ENCODE results near the gene RAB20.
"Not testable (repeated sequence)": the region's sequence is repeated elsewhere in the genome, so short reads cannot be mapped to it uniquely, and the experiment has no call there.

The RAB20 gene

DNA sequence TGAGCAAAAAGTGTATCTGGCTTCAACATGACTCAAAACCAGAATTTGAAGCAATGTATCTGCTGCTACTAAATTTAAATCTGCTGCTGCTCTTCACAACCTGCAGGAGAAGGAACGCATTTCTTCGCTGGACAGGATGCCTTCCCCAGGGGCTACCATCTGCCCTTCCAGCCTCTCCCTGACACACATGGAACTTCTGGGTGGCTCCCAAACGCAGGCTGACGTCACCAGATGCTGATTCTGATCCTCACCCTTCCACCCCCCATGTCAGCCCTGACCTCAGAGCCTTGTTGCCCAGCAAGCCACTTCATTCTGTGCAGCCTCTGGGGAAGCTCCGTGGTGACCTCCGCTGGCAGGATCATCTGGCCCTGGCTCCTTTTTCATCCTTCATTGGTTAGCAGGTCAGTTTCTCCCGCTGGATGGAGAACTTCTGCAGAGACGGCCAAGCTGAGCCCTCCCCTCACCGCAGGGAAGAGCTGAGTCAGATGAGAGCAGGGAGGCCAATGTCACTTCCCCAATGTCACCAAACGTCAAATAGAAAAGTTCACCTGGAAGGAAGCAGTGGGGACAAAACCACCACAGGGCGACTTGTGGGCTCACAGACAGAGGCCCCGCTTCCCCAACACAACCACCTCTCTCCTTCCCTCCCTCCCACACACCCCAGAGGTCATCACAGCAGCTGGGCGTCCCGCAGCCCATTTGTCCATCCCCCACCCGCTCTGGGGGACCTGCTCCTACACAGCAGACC, 14.0 kb upstream of the RAB20 start:
- no peak for DNase-seq (ENCODE audit: low spot score)

DNA sequence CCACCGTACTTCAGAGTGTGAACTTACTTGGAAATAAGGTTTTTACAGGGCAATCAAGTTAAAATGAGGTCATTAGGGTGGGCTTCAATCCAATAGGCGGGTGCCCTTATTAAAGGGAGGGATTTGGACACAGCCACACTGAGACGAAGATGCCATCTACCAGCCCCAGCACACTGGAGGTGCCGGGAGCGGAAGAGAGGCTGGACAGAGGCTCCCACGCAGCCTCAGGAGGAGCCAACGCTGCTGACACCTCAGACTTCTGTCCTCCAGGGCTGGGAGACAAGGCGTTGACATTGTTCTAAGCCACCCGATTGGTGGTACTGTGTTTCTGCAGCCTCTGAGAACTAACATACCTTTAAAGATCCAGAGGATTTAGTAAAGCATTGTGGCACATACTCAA, 12.6 kb upstream of the RAB20 start:
- DNase-seq (ENCODE audit: low spot score) = no peak

DNA sequence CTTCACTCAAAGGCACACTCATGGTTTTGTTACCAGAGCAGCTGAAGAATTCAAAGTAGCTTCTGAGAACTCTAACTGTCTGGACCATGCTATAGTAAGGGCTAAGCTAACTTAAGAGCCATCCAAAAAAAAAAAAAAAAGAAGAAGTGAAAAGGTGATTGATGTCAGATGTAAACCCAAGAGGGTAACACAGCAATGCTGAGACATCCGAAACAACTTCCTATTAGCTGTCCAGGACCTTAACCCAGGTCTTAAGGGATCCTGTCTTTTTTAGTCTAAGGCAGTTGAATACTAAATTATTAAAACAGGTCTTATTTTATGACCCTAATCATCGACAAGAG, 11.2 kb upstream of the RAB20 start:
- DNase-seq (ENCODE audit: low spot score) = no peak

DNA sequence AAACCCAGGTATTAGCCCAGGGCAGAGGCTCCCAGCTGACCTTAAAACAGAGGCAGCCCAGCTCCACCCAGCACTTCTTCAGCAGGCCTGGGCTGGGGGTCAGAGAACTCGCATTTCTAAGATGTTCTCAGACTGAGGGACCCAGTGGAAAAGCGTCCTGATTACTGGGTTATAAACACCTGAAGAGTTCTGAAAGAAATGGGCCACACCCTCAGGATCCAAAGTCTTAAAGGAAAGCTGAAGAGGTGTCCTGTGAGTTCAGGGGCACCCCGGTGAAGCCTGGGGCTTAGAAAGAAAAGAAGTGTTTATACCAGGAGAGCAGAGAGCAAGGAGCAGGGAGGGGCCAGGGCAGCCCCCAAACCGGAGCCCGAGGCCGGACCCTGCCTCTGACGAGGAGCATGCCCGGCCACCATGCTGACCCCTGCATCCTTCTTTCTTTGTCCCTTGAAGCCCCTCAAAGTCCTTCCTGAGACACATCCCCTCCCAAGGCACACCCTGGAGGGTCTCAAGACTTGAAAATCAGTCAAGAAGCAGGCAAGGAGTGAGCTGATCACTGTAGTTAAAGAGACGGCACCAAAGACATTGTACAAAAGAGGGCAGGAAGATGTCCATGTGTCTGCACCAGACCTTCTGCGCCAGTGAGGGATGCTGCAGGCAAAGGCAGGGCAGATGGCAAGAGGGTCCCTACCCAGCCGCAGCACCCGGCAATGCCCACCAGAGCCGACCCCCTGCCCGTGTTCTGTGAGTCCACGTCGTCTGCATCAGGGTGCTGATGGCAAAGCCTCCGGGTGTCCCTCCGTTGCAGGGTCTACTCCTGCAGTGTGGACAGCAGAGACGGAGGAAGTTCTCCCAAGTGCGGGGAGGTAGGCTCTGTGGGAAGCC, 10.6 kb upstream of the RAB20 start:
- DNase-seq (ENCODE audit: low spot score) = no peak

DNA sequence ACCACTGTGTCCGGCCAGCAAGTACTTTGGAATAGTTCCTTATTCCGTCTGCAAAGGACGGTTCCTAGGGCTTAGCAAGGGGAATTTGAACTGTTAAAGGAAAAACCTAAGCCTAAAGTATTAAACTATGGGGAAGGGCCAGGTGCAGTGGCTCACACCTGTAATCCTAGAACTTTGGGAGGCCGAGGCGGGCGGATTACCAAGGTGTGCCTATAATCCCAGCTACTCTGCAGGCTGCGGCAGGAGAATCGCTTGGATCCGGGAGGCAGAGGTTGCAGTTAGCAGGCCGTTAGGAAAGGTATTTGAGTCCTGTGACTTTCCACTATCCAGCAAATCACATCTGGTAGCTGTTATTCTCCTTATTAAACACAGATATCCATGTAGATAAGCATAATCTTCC, 9.4 kb upstream of the RAB20 start:
- no peak for DNase-seq (ENCODE audit: low spot score)

DNA sequence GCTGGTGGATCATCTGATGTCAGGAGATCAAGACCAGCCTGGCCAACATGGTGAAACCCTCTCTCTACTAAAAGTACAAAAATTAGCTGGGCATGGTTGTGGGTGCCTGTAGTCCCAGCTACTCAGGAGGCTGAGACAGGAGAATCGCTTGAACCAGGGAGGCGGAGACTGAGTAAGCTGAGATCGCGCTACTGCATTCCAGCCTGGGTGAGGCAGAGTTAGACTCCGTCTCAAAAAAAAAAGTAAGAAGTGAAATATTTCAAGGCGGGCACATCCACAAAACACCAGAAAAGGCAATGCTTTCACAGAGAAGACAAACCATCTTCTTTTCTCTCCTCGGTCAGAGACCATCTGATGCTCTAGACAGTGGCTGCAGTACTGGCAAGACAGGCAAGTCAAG, 8.4 kb upstream of the RAB20 start:
- DNase-seq (ENCODE audit: low spot score) = not testable (repeated sequence)

DNA sequence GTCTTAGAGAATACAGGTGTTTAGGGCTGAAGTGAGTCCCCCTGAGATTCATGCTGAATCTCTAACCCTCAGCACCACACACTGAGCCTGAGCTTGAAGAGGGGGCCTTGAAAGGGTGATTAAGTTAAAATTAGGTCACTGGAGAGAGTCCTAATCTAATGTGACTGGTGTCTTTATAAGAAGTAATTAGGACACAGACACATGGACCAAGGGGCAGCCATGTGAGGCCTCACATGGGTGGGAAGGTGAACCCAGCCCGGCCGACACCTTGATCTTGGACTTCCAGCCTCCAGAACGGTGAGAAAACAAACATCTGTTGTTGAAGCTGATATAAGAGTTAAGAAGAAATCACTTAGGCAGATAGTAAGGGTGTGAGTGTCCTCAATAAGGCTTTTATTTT, 7.1 kb upstream of the RAB20 start:
- DNase-seq (ENCODE audit: low spot score) = no peak

DNA sequence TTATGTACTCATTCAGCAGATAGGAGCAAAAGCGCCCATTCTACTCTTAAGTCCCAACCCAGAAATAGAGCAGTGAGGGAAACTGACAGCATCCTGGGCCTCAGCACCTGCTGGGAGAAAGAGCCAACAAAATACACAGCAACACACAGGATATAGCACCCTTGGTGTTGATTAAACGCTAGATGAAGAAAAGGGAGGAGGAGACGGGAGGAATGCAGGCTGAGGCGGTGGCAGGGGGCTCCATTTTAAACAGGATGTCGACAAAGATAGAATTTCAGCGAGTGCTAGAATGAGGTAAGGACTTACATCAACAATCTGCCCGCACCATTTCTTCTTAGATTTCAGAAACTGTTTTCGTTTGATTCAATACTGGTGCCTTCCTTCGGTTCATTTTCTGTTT, 4.6 kb upstream of the RAB20 start:
- no peak for DNase-seq (ENCODE audit: low spot score)

DNA sequence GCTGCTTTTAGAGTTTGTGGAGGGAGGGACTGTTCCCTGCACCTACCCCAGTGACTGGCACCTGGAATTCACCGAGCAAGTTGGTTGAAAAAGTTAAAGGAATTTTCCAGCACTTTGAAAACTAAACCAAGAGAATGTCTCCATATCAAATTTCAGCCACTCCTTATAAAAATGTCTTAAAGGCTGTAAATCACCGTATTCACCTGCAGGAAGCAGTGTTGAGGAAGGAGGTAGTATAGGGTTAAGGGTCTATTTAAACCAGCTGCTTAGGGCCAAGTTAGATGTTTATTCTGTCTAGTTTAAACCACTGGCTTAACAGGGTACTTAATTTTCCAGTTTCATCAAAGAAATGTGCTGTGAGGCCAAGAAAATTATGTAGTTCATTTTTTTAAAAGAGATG, 3.8 kb upstream of the RAB20 start:
- no peak for DNase-seq (ENCODE audit: low spot score)

DNA sequence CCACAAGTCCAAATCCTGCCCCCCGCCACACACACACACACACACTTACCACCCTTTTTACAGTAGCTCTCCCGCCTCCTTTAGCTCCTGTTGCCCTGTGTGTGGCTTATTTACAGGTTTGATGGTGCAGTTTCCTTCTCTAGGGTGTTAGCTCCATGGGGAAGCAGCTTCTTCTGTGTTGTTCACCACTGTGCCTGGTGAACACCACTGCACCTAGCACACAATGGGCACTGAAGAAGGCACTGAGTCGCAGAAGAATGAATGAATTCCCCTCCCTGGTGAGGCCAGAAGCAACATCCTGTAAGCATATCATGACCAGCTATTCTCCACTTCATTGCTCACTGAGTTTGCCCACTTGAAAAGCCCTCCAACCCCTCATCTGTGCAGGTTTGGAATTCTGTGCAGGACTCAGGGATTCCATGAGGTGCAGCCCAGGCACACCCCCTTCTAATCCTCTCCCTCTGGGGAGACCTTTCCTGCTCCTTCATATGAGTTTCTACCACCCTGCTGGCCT, 3.0 kb upstream of the RAB20 start:
- no peak for DNase-seq (ENCODE audit: low spot score)

DNA sequence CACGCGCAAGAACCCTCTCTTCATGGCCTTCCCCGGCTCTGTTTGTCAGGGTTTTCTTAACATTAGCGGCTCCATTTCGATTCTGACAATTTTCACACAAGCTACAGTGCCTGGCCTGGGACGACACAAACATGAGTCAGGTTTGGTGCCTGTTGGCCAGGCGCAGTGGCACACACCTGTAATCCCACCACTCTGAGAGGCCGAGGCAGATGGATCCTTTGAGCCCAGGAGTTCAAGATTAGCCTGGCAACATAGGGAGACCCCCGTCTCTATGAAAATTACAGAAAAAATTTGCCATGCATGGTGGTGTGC, 1.9 kb upstream of the RAB20 start:
- DNase-seq (ENCODE audit: low spot score) = no peak

DNA sequence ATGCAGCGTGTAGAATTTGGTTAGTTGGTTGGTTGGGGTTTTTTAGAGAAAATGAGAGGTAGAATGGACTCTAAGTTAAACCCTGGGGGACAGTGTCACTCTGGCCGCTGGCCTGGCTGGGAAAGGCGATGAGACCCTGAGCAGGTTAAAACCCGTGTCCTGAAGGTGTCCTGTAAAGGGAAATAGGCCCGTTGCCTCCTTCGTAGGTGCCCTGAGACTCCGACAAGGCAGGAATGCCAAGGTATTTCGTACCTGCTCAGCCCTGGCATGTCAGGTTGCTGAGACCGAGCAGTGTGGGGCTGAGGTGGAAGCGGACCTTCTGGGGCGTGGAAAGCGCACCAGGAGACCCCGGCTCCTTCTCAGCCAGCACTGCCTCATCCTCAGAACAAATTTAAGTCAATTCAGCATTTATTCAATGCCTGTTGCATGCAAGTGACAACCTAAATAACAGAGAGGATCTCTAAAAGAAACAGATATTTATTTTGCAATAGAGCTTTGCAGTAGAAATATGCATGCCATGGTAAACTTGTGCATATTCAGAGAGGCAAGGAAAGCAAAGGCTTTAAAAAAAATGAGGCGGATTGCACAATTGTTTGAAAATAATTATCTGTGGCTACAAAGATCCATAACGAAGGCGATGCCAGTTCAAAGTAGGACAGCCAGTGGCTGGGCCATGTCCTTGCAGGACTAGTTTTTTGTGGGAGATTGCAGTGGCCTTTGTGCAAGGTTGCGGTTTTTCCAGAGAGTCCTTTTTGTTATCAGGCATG, 1.4 kb upstream of the RAB20 start:
- no peak for DNase-seq (ENCODE audit: low spot score)

DNA sequence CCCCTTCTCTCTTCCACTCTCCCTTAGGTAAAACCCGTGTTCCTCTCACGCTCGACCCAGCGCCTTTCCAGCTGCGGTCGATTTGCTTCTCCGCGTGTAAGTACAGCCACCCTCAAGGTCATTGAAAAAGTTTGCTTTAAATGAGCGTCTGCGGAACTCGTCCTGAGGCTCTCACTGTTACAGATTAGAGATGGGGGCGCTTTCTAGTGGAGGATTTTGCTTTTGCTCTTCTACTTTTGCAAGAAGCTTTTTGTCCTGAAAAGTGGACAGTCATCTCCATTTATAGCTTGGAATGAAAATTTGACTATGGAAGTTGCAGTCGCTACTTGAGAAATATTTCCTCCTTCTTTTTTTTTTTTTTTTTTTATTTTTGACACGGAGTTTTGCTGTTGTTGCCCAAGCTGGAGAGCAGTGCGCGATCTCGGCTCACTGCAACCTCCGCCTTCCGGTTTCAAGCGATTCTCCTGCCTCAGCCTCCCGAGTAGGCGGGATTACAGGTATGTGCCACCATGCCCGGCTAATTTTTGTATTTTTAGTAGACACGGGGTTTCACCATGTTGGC, 595 bp upstream of the RAB20 start:
- no peak for DNase-seq (ENCODE audit: low spot score)

DNA sequence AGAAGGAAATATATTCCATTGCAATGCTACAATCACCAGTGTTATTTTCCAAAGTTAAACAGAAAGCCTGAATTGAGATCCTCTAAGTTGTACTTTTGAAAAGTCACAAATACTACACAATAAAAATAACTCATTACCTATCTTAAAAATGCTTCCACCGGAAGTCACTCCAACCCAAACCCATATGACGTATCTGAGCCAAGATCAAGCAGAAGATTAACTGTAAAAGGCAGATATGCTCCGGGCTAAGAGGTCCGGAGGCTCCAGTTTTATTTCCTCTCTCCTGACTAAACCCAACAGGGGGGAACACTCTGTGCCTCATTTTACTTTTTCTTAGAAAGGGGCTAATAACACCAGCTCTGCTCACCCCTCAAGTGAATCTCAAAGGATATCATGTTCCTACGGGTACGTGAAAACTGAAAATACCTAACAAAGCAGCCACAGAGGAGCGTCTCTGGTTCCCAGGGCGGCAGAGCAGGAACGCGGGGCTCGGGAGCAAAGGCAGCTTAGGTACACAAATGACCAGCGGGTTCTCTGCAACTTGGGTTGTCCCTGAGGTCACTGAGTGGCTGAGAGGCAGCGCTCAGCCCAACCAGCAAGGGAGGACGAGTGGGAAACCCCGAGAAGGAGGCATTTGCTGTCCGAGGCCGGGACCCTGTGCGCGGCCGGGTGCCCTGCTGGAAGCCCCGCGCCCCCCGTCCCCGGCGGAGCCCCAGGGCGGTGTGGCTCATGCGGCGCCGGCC, 750 bp downstream of the RAB20 start:
- DNase-seq (ENCODE audit: low spot score) = no peak

DNA sequence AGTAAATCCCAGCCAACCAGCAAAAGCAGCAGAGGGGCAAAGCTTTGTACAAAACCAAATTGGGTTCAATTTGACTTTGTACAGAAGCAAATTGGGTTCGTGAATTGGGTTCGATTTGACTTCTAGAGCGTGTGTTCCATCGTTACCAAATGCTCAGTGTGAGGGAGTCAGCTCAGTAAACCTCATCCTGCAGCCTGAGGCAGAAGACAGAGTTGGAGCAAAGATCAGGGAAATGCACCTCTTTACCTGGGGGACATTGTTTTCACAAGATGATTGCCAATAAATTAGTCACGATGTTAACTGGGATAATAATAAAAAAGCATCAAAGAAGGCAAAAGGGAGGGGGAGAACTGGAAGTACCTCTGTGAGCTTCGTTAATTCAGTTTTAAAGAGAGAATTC, 1.5 kb downstream of the RAB20 start:
- no peak for DNase-seq (ENCODE audit: low spot score)

DNA sequence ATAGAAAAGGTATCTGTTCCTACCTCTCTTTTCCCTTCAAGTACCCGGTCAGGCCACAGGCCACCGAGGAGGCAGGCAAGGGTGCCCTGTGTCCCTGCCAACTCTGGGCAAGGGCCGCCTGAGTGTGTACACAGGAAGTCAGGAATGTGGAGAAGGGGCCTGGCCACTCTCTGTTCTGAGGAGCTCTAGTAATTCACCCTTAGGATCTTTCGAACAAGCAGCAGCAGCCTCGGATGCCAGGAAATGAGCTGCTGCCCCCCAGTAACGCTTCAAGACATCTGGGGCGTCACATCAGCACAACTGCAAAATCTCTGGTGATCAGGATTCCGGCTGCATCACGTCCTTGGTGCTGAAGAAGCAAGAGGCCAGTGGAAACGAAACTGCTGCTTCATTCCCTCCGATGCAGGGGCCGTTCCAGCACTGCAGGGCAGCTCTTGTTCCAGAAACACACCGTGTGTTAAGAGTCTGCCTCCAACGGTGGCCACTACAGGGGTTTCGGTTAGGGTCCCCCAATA, 2.0 kb downstream of the RAB20 start:
- DNase-seq (ENCODE audit: low spot score) = no peak

DNA sequence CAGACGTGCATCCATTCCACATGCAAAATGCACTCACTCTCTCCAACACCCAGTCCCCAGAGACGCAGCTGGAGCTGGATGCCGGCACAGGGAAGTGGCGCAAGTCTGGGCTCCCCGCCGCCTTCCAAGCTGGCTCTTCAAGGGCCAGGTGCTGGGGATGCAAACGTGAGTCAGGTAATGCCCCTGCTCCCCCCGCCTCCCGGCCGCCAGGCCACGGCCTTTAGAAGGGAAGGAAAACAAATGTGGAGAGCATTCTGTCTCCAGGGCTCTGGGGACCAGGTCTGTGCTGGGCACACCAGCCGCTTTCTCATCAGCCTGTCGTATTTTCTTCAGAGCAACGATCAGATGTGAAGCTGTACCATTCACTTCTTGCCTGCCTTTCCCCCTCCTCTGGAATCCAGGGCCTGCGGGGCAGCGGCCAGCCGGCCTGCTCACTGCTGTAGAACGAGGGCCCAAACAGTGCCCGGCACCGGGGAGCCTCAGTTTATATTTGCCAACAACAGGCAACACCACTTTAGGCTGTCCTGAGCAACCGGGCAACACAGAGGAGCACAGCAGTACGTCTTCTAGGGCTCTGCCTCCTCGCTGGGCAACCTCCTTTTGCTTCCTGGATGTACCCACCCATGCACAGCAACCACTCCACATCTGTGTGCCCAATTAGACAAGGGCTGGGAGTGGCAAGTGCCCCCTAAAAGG, 3.8 kb downstream of the RAB20 start:
- DNase-seq (ENCODE audit: low spot score) = no peak

DNA sequence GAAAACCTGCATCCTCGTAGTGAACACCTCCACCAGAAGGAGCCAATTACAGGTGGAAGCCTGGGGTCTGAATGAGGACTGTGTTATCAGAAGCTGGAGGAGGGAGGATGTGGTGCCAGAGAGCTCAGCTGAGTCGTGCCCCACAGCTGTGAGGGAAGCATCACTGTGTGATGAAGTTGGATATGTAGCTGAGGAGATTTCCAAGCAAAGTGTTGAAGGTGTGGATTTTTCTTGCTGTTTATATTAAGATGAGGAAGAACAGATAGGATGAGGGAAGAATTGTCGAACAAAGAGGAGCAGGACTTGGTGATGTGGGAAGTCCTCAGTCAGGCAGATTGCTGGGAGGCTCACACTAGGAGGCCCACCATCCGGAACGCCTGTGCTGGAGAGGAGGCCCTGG, 4.4 kb downstream of the RAB20 start:
- no peak for DNase-seq (ENCODE audit: low spot score)

DNA sequence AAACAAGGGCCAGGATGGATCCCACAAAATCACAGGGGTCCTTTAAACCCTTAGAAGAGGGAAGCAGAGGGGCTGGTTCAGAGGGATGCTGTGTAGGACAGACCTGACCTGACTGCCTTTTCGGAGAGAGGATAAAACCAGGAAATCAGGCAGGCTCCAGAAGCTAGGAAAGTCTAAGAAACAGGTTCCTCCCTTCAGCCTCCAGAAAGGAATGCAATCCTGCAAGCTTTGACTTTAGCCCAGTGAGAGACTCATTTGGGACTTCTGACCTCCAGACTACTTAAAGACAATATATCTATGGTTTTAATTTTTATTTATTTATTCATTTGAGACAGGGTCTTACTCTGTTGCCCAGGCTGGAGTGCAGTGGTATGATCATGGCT, 5.3 kb downstream of the RAB20 start:
- DNase-seq (ENCODE audit: low spot score) = no peak

DNA sequence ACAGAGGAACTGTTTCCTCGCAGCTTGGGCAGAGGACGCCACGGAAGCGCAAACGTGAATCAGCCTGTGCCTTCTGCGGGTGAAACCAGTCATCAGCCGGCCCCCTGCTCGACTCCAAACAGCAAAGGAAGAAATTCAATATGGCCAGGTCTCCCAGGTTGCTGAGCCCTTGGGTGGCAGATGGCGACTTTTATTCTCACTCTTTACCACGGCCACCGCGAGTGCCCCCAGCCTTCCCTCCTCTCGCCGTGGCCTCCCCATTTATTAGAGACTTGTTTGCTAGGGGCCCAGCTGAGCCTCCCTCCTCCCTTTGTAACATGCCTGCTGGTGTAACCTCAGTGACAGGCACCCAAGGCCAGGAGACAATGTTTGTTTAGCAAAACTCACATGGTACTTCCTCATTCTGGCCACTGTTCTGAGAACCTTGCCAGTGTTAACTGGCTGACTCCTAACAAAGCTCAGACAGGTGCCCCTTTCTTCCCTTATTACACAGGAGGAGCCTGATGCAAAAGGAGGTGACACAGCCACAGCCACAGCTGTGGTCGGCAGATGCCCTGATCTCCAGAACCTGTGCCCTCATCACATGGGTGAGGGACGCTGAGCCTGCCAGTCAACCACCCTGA, 5.8 kb downstream of the RAB20 start:
- no peak for DNase-seq (ENCODE audit: low spot score)

DNA sequence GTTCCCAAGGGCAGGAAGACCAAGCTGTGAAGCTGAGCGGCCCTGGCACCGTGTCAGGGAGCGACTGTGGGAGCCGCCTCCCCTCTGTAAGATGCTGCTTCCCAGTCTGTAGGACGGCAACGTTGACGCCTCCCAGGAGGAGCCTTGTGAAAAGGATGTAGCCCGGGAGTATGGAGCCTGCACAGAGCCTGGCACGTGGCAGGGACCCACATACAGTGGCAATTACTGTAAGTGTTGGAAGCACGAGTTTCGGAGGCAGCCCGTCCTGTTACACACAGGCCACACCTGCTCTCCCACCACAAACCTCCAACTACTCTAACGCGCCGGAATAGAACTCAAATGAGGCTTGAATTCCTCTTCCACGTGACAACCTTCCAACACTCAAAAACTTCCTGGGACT, 6.6 kb downstream of the RAB20 start:
- DNase-seq (ENCODE audit: low spot score) = no peak

All from left forelimb (tissue), 1 donor.